GM18520 (cell line): ENCODE results near the gene SNX10.

Experiments
- ATAC-seq: cut with Tn5 transposase; IDR thresholded peaks from one replicate; pipeline ENCODE4 v1.9.1; 2021; ENCODE audit not compliant: unreplicated experiment

Gene SNX10

GRCh38 chr7:26365901-26366275, 74.2 kb downstream of the SNX10 start:
- ATAC-seq, result no peak

- ATAC-seq, result no peak
These were observed 75.6 kb downstream of the SNX10 start for GRCh38 chr7:26367219-26367711.

GRCh38 chr7:26368542-26368941, 76.9 kb downstream of the SNX10 start:
- ATAC-seq, result no peak

GRCh38 chr7:26369593-26369992, 77.9 kb downstream of the SNX10 start:
- no peak for ATAC-seq

GRCh38 chr7:26370011-26370410, 78.3 kb downstream of the SNX10 start:
- ATAC-seq, result no peak

- ATAC-seq, result no peak
These were observed 80.6 kb downstream of the SNX10 start for GRCh38 chr7:26372249-26372648.

- ATAC-seq, result no peak
These were observed 81.0 kb downstream of the SNX10 start for GRCh38 chr7:26372704-26373103.

- ATAC-seq, result no peak
These were observed 83.1 kb downstream of the SNX10 start for GRCh38 chr7:26374647-26375373.

- ATAC-seq, result no peak
These were observed 84.1 kb downstream of the SNX10 start for GRCh38 chr7:26375726-26376174.

GRCh38 chr7:26376175-26376917, 84.7 kb downstream of the SNX10 start:
- peak; percentile 11 for ATAC-seq

- no peak for ATAC-seq
These were observed 86.4 kb downstream of the SNX10 start for GRCh38 chr7:26378016-26378415.

- no peak for ATAC-seq
These were observed 88.0 kb downstream of the SNX10 start for GRCh38 chr7:26379711-26380110.

- no peak for ATAC-seq
These were observed 90.1 kb downstream of the SNX10 start for GRCh38 chr7:26381476-26382353.

- ATAC-seq, result no peak
These were observed 93.6 kb downstream of the SNX10 start for GRCh38 chr7:26385240-26385639.

- ATAC-seq, result no peak
These were observed 96.1 kb downstream of the SNX10 start for GRCh38 chr7:26387731-26388130.

GRCh38 chr7:26388256-26388655, 96.6 kb downstream of the SNX10 start:
- ATAC-seq, result peak; percentile 59

- no peak for ATAC-seq
These were observed 98.4 kb downstream of the SNX10 start for GRCh38 chr7:26390016-26390415.

- no peak for ATAC-seq
These were observed 102.2 kb downstream of the SNX10 start for GRCh38 chr7:26393818-26394217.

GRCh38 chr7:26397332-26397731, 105.7 kb downstream of the SNX10 start:
- ATAC-seq, result no peak

- ATAC-seq, result peak; percentile 16
These were observed 106.2 kb downstream of the SNX10 start for GRCh38 chr7:26397796-26398426.

- ATAC-seq, result peak; percentile 32
These were observed 106.7 kb downstream of the SNX10 start for GRCh38 chr7:26398427-26398755.
